Bronchial epithelial cell (primary cell): ENCODE data around the gene PPP2R2C. TPM values are rescaled to one million over a fixed set of nuclear protein-coding genes. Genes with fewer than 3 reads are reported as not detected.

Experiments used
- DNase-seq: peaks from one replicate; pipeline ENCODE4 v3.0.0-alpha.2; 2010; ENCODE audit warnings: low read depth
- FAIRE-seq: peaks from 2 replicates; lab custom pipeline; 2011; peaks lifted over from hg19 to GRCh38; lab: Jason Lieb, UNC
- H3K27me3 ChIP-seq: 2 replicates; pipeline ENCODE4 v1.5.1; 2011; ENCODE audit warnings: low read length; ENCODE audit not compliant: control insufficient read depth, insufficient read depth
- H3K36me3 ChIP-seq: 2 replicates; pipeline ENCODE4 v1.5.1; 2011; ENCODE audit warnings: low read length; ENCODE audit not compliant: control insufficient read depth, insufficient read depth
- H3K4me3 ChIP-seq: 2 replicates; pipeline ENCODE4 v1.5.1; 2011; ENCODE audit warnings: mild to moderate bottlenecking, low read depth, low read length, control low read depth
- total RNA-seq: library from RNA; depleted of rRNA; stranded (reverse); fragments of >200 nt; gene quantifications from 2 replicates; pipeline ENCODE4 v1.2.1, GENCODE V29; 2014
- TF ChIP-seq, protein P1 (sequence below): IDR thresholded peaks from 2 replicates; pipeline ENCODE4 v1.5.1; 2011; ENCODE audit warnings: mild to moderate bottlenecking, moderate library complexity, low read length, control low read depth, inconsistent platforms; ENCODE audit not compliant: insufficient read depth, severe bottlenecking

Gene PPP2R2C
- total RNA-seq, 1 donor from 2014 or later: 1.1 TPM

DNA sequence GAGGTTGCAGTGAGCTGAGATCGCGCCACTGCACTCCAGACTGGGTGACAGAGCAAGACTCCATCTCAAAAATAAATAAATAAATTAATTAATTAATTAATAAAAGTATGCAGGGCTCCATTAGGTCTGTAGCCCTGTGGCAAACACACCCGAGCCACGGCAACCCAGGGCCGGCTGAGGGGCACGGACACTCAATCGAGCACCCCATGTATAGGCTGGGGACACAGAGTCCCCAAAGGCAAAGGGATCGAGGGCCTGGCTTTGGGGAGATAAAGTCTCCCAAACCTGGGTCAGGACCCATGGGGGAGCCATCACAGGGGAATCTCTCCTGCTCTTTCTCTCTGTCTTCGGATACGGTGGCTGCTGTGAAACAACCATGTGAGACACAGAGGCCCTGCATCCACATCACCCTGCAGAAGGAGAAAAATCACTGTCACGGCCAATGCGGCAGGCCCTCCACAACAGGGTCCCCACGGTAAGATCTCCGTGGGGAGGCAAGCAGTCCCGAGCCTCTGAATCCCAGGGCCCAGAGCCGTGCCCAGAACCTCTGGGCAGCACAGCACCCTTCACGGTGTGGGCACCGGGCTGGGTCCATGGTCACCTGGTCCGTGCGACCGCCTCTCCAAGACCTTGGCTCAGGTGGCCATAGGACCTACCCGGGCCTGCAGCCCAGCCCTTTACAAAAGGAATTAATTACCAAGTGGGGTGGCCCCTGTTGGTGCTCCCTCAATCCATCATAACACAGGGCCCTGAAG lies 121.0 kb downstream of the PPP2R2C start:
- H3K36me3 ChIP-seq: no peaks in the 10 kb centered on the region
- FAIRE-seq: no peak
- no peak overlapping the region for H3K4me3 ChIP-seq
- TF ChIP-seq, protein P1, sequence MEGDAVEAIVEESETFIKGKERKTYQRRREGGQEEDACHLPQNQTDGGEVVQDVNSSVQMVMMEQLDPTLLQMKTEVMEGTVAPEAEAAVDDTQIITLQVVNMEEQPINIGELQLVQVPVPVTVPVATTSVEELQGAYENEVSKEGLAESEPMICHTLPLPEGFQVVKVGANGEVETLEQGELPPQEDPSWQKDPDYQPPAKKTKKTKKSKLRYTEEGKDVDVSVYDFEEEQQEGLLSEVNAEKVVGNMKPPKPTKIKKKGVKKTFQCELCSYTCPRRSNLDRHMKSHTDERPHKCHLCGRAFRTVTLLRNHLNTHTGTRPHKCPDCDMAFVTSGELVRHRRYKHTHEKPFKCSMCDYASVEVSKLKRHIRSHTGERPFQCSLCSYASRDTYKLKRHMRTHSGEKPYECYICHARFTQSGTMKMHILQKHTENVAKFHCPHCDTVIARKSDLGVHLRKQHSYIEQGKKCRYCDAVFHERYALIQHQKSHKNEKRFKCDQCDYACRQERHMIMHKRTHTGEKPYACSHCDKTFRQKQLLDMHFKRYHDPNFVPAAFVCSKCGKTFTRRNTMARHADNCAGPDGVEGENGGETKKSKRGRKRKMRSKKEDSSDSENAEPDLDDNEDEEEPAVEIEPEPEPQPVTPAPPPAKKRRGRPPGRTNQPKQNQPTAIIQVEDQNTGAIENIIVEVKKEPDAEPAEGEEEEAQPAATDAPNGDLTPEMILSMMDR: no peak
- no peaks in the 10 kb centered on the region for H3K27me3 ChIP-seq
- DNase-seq: no peak

DNA sequence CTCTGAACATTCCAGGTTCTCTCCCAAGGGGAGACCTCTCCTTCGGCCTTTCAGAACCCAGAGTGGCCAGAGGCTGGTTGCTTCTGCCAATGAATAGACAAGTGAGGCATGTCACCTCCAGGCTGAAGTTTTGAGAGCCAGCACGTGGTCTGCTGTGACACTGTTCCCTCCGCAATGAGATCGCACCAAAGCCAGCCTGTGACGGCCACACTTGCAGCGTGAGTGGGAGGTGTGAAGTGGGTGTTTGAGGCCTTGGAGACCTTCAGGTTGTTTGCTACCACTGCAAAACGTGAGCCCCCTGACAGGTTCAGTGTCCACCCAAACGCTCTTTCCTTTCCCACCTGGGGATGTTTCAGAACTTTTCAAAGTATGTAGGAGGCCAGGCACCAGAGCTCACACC lies 121.8 kb downstream of the PPP2R2C start:
- DNase-seq: no peak
- H3K4me3 ChIP-seq: no peak overlapping the region
- TF ChIP-seq, protein P1: no peak
- no peaks in the 10 kb centered on the region for H3K36me3 ChIP-seq
- FAIRE-seq: no peak
- no peaks in the 10 kb centered on the region for H3K27me3 ChIP-seq

DNA sequence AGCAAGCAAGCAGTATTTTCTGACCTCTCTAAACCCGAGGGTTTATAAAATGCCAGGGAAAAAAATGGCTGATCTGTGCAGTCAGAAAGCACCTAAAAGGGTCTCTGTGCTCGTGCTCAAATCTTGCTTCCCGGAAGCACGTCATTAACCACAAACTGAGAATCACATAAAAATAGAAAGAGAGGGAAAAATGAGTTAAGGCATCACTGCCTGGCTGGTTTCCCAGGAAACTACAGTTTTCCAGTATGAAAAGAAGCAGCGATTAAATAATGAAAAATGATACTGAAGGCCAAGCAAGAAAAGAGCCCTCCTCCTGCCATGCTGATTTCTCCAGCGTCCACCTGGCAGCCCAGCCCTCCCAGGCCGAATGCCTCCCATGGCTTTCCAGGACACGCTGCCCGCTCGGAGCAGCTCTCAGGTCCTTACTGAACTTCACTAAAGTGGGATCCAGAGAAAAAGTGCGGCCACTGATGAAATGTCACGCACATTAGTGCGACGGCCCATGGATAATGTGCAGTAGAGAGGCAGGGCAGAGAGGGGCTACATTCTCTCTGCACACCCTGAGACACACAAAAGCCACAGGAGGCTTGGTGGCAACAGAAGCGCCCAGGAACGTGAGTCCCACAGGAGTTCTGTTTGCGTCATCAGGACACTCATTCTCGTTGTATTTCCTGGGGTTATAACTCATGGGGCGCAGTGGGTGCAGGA lies 122.4 kb downstream of the PPP2R2C start:
- TF ChIP-seq, protein P1: no peak
- Histone ChIP-seq H3K36me3 (no peaks in the 10 kb centered on the region), H3K27me3 (no peaks in the 10 kb centered on the region), H3K4me3 (no peak overlapping the region)
- no peak for FAIRE-seq
- no peak for DNase-seq

DNA sequence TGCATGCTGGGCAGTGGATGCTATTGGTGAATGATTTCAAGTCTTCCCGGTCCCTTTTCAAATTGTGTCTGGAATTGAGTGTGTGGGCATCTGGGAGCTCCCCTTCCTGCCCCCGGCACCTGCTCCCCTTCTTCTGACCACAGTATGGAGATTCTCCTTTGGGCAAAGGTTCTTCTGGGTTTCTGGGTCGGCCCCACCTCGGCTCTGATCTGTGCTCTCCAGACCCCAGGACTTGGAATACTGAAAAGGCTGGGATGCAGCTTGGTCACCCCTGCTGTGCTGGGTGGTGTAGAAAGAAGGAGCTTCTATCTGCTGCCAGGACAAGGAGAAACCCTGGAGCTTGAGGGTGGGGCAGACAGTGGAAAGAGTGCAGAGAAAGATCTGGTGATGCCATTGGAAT lies 124.0 kb downstream of the PPP2R2C start:
- H3K36me3 ChIP-seq: no peaks in the 10 kb centered on the region
- H3K27me3 ChIP-seq: no peaks in the 10 kb centered on the region
- TF ChIP-seq, protein P1: no peak
- H3K4me3 ChIP-seq: no peak overlapping the region
- DNase-seq (no peak), FAIRE-seq (no peak)

DNA sequence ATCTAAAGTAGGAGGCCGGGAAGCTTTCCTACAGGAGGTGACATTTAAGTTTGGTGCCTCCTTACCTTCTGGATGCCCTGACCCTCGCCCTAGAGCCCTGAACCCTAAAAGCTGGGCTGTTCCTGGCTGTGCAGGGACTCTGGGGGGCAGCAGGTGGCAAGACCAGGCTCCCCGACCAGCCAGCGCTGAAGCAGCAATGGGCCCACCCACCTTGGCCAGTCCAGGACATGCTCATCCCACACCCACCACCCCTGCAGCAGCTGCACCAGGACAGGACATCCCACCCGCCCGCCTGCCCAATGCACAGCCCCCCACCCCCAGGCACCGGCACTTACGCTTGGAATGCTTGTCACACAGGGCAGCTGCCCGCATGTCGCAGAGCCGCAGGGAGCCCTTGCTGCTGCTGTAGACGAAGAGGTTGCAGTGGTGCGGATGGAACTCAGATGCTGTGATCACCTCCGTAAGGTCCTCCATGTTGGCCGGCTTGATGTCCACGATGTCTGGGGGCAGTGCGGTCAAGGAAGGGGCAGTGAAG lies 124.8 kb downstream of the PPP2R2C start:
- Histone ChIP-seq H3K27me3 (no peaks in the 10 kb centered on the region), H3K36me3 (no peaks in the 10 kb centered on the region), H3K4me3 (no peak overlapping the region)
- FAIRE-seq (no peak), DNase-seq (no peak)
- TF ChIP-seq, protein P1: no peak
